Right cardiac atrium (tissue), 5 donors: ENCODE results near the gene ABCC6. TPM values are rescaled to one million over a fixed set of nuclear protein-coding genes. Genes with fewer than 3 reads are reported as not detected.
"Not testable (repeated sequence)": the region's sequence is repeated elsewhere in the genome, so short reads cannot be mapped to it uniquely, and the experiment has no call there.

ENCODE experiments used
- ATAC-seq, 2 donors: fragments of 200-7000 bp; cut with Tn5 transposase; one replicate each; pipeline versions ENCODE4 v1.8.0 to v1.9.1; 2020; ENCODE audit warnings: moderate library complexity in 2 of 2, mild to moderate bottlenecking in 1 of 2
- DNase-seq, 3 donors: peaks; one replicate each; pipeline ENCODE4 v3.0.0-alpha.2; 2020
- H3K27ac ChIP-seq: one replicate; pipeline ENCODE4 v1.5.1; 2013; ENCODE audit warnings: mild to moderate bottlenecking, low read length, control low read depth, moderate library complexity
- H3K27me3 ChIP-seq: one replicate; pipeline ENCODE4 v1.6.1; 2013; ENCODE audit not compliant: control insufficient read depth, insufficient read depth
- H3K4me1 ChIP-seq: one replicate; pipeline ENCODE4 v1.6.1; 2013; ENCODE audit warnings: low read length; ENCODE audit not compliant: control insufficient read depth, insufficient read depth
- H3K4me3 ChIP-seq: one replicate; pipeline ENCODE4 v1.5.1; 2013; ENCODE audit warnings: low read length, control low read depth
- H3K9me3 ChIP-seq: one replicate; pipeline ENCODE4 v1.6.1; 2013; ENCODE audit warnings: low read length; ENCODE audit not compliant: control insufficient read depth
- WGBS: extraction: QIAGEN DNeasy Blood & Tissue Kit; methylation state at CpG from one replicate; pipeline ENCODE4 v1.1.7; 2013; 5-methylcytosine and 5-hydroxymethylcytosine counted together
- intact Hi-C, 4 donors: fragments of 100-400 bp; cut with DNase I; formaldehyde crosslinking; loops; one replicate each; pipeline versions ENCODE4 v1.11.0 to v1.14.0; 2022 to 2023
- polyA plus RNA-seq: library from polyadenylated mRNA; stranded (reverse); fragments of 200-250 nt; gene quantifications from one replicate; pipeline ENCODE4 v1.2.3, GENCODE V29; 2013
- total RNA-seq, 4 donors: library from RNA; stranded (reverse); fragmentation: NEBNext Ultra II Directional; extraction: Animal tissue kit (Norgen Biotek cat#: 25700); gene quantifications; one replicate each; pipeline ENCODE4 v1.2.1, GENCODE V29; 2021
- donor health status: healthy with polysubstance abuse.
- donor health status: DM: no; HTN: yes; CAD: no.
- donor health status: DM: no; HTN: no; CAD: no.
- donor health status: DM: no; HTN: yes; CAD: no; lungs with severe emphysema.
- donor health status: DM: yes; HTN: yes; CAD: no.

ABCC6 gene
- total and polyA plus RNA-seq, 5 donors, result 2.9 to 7.7 (median 5.4) TPM

- no peaks in the 10 kb centered on the region for H3K27me3 ChIP-seq
- intact Hi-C loops, result no loop called here
- no peak overlapping the region for H3K27ac ChIP-seq
- H3K4me1 ChIP-seq, result peaks cover 4% of the 10 kb centered on the region
- no peak overlapping the region for H3K4me3 ChIP-seq
- DNase-seq (no peak), ATAC-seq (no peak)
- 78% methylated on average over 9 of the region's 9 CpGs for WGBS
- no peaks in the 10 kb centered on the region for H3K9me3 ChIP-seq
These were observed 74.5 kb downstream of the ABCC6 start for GRCh38 chr16:16148755-16149154.

DNA sequence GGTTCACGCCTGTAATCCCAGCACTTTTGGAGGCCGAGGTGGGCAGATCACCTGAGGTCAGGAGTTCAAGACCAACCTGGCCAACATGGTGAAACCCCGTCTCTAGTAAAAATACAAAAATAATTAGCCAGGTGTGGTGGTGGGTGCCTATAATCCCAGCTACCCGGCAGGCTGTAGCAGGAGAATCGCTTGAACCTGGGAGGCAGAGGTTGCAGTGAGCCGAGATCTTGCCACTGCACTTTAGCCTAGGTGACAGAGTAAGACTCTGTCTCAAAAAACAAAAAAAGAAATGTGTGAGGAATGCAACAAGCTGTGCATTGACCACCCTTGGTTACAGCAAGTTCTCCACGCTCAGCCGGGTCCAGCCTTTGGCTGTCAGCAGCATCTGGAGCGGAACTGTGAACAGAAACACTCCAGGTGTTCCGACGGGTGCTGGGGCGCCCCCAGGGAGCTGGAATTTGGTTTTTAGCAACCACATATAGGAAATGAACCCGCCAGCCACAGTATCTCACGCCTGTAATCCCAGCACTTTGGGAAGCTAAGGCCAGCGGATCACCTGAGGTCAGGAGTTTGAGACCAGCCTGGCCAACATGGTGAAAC is 75.2 kb downstream of the ABCC6 start:
- DNase-seq, H3K27ac ChIP-seq, H3K9me3 ChIP-seq, H3K4me1 ChIP-seq, intact Hi-C loops, H3K27me3 ChIP-seq, ATAC-seq, H3K4me3 ChIP-seq: not testable (repeated sequence)
- WGBS, result 83% methylated on average over 15 of the region's 15 CpGs

- no peak for ATAC-seq
- no peak overlapping the region for H3K27ac ChIP-seq
- intact Hi-C loops, result no loop called here
These were observed 75.8 kb downstream of the ABCC6 start for GRCh38 chr16:16147316-16147999.

DNA sequence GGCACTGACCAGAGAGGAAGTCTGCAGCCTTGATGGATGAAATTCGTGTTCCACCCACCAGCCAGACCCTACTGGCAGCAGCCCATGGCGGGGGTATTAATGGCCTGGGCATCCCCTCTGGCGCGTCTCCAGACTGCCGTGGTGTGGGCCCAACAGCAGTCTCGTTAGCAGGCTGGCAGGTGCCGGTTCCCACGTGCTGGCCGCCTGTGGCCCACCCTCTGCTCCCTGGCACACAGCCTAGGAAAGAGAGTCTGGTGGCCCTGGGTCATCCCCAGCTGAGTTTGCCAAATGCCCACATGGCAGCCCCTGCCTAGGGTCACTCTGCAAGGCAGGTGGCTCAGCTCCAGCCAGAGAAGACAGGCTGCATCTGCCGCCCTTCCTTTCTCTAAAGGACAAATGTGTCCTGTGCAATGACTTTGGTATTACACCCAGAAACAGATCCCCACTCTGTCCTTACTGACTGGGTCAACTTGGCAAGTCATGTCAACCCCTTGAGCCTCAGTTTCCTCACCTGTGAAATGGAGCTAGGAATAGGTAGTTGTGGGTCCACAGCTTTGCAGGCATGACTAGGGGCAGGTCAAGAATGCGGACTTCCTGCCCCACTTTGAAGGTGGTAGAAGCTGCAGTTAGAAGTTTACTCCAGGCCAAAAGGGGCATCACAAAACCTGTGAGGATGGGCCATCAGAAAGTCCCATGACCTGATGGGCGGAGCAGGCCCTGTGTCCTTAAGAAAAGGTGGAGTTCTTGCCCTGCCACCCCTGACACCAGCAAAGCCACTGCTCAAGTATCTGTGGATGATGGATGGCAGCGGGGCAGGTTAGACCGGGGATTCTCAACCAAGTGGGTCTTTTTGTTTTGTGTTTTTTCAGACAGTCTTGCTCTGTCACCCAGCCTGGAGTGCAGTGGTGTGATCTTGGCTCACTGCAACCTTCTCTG is 76.6 kb downstream of the ABCC6 start:
- intact Hi-C loops, result no loop called here
- H3K4me1 ChIP-seq, result peaks cover 4% of the 10 kb centered on the region
- DNase-seq (no peak), ATAC-seq (no peak)
- H3K27ac ChIP-seq, result no peak overlapping the region
- H3K9me3 ChIP-seq, result no peaks in the 10 kb centered on the region
- H3K27me3 ChIP-seq, result no peaks in the 10 kb centered on the region
- WGBS, result 76% methylated on average over 14 of the region's 14 CpGs
- no peak overlapping the region for H3K4me3 ChIP-seq

More at GRCh38 chr16:16147316-16147999, 75.8 kb downstream of the ABCC6 start:
- Histone ChIP-seq H3K27me3 (no peaks in the 10 kb centered on the region), H3K9me3 (no peaks in the 10 kb centered on the region), H3K4me3 (no peak overlapping the region), H3K4me1 (peaks cover 4% of the 10 kb centered on the region)
- DNase-seq, result no peak
- WGBS, result 92% methylated on average over 17 of the region's 17 CpGs

- no peak overlapping the region for H3K27ac ChIP-seq
- H3K4me1 ChIP-seq, result peaks cover 4% of the 10 kb centered on the region
- H3K27me3 ChIP-seq, result no peaks in the 10 kb centered on the region
- WGBS, result 97% methylated on average over 5 of the region's 5 CpGs
- ATAC-seq, result no peak
- no peak overlapping the region for H3K4me3 ChIP-seq
- intact Hi-C loops, result no loop called here
- no peak for DNase-seq
- H3K9me3 ChIP-seq, result no peaks in the 10 kb centered on the region
These were observed 78.0 kb downstream of the ABCC6 start for GRCh38 chr16:16145286-16145685.

- Histone ChIP-seq H3K27me3 (no peaks in the 10 kb centered on the region), H3K4me3 (no peak overlapping the region), H3K4me1 (peaks cover 4% of the 10 kb centered on the region), H3K9me3 (no peaks in the 10 kb centered on the region), H3K27ac (no peak overlapping the region)
- WGBS, result 87% methylated on average over 5 of the region's 5 CpGs
- intact Hi-C loops, result no loop called here
- DNase-seq (no peak), ATAC-seq (peak in 1 of 2 donors; percentile 30)
These were observed 78.9 kb downstream of the ABCC6 start for GRCh38 chr16:16144416-16144815.

- H3K27ac ChIP-seq, result no peak overlapping the region
- intact Hi-C loops, result no loop called here
- ATAC-seq (no peak), DNase-seq (no peak)
- WGBS, result 87% methylated on average over 8 of the region's 8 CpGs
- no peak overlapping the region for H3K4me3 ChIP-seq
- peaks cover 4% of the 10 kb centered on the region for H3K4me1 ChIP-seq
- no peaks in the 10 kb centered on the region for H3K27me3 ChIP-seq
- no peaks in the 10 kb centered on the region for H3K9me3 ChIP-seq
These were observed 79.4 kb downstream of the ABCC6 start for GRCh38 chr16:16143931-16144330.

GRCh38 chr16:16143038-16143763 is 80.1 kb downstream of the ABCC6 start:
- intact Hi-C loops, result no loop called here
- ATAC-seq (no peak), DNase-seq (no peak)
- Histone ChIP-seq H3K9me3 (no peaks in the 10 kb centered on the region), H3K27me3 (no peaks in the 10 kb centered on the region), H3K4me3 (no peak overlapping the region), H3K27ac (no peak overlapping the region), H3K4me1 (peaks cover 4% of the 10 kb centered on the region)
- 88% methylated on average over 15 of the region's 15 CpGs for WGBS

DNA sequence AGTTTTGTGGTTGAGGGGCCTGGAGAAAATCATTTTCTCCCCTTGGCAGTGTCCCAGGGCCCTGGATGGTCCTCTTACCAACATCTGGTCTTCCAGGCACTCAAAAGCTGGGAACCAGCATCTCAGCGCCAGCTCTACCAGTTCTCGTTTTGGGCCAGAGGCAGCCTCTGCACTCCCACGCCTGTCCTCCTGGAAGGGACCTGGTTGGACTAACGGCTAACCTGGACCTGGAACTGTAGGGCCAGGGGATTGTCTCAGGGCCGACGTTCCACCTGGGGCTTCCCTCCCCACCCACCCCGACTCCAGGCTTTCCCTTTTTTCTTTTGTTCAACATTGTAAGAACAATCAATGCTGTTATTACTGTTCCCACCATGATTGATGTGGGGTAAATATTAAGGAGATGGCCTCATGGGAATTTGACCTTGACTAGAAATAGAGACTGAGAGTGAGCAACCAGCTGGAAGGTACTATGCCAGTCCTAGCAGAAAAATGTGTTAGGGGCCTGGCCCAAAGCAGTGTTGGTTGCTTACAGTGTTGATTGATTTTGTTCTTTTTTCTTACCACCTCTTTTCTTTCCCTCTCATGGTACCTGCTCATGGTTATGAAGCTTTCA is 81.4 kb downstream of the ABCC6 start:
- H3K27me3 ChIP-seq, result no peaks in the 10 kb centered on the region
- H3K4me3 ChIP-seq, result no peak overlapping the region
- ATAC-seq (no peak), DNase-seq (no peak)
- H3K9me3 ChIP-seq, result no peaks in the 10 kb centered on the region
- no peak overlapping the region for H3K27ac ChIP-seq
- WGBS, result 76% methylated on average over 7 of the region's 7 CpGs
- H3K4me1 ChIP-seq, result peaks cover 3% of the 10 kb centered on the region
- intact Hi-C loops, result no loop called here

GRCh38 chr16:16141141-16141540 is 82.2 kb downstream of the ABCC6 start:
- Histone ChIP-seq H3K9me3 (no peaks in the 10 kb centered on the region), H3K4me1 (no peaks in the 10 kb centered on the region), H3K27ac (no peak overlapping the region), H3K27me3 (no peaks in the 10 kb centered on the region), H3K4me3 (no peak overlapping the region)
- intact Hi-C loops, result no loop called here
- DNase-seq, result no peak
- no peak for ATAC-seq
- 97% methylated on average over 11 of the region's 11 CpGs for WGBS
